Caco-2 (cell line): ENCODE results near the gene CASZ1. TPM values are rescaled to one million over a fixed set of nuclear protein-coding genes. Genes with fewer than 3 reads are reported as not detected.

ENCODE experiments used
- BruUV-seq: library from RNA; stranded (reverse); fragments of 400-500 nt; replicated peaks from 2 replicates; lab custom pipeline; 2021; lab: Mats Ljungman, UMichigan
- CTCF ChIA-PET: fragments of 300-600 bp; sonication (Branson Sonifier 250); formaldehyde crosslinking; loops from one replicate; lab custom pipeline; 2022; ENCODE audit warnings: antibody characterized with exemption; lab: Charles Lee
- POLR2A ChIA-PET: fragments of 300-600 bp; sonication (Branson Sonifier 250); formaldehyde crosslinking; loops from one replicate; lab custom pipeline; 2022; ENCODE audit warnings: antibody characterized with exemption; lab: Charles Lee
- DNase-seq, 2 experiments: peaks; one replicate each; pipeline versions ENCODE4 v3.0.0 to v3.0.0-alpha.2; 2020 to 2022
- H3K27me3 ChIP-seq: replicated peaks from 2 replicates; pipeline ENCODE4 v1.6.0; 2011; ENCODE audit warnings: low read length; ENCODE audit not compliant: control insufficient read depth, insufficient read depth
- H3K36me3 ChIP-seq: 2 replicates; pipeline ENCODE4 v1.5.1; 2011; ENCODE audit warnings: low read length; ENCODE audit not compliant: control insufficient read depth, insufficient read depth
- H3K4me1 ChIP-seq: fragments of 250-450 bp; sonication (Bioruptor Pico); 2 replicates; pipeline ENCODE4 v1.5.1; 2020; ENCODE audit warnings: mild to moderate bottlenecking
- H3K4me3 ChIP-seq: 2 replicates; pipeline ENCODE4 v1.5.1; 2011; ENCODE audit warnings: low read depth, mild to moderate bottlenecking, control low read depth, low read length
- H3K9me3 ChIP-seq: fragments of 250-450 bp; sonication (Bioruptor Pico); 2 replicates; pipeline ENCODE4 v1.5.1; 2020; ENCODE audit warnings: mild to moderate bottlenecking, moderate library complexity
- H3K27ac Mint-ChIP-seq: one replicate; pipeline ENCODE4 v1.8.0; 2022; ENCODE audit warnings: mixed read lengths; ENCODE audit not compliant: unreplicated experiment
- H3K27me3 Mint-ChIP-seq: one replicate; pipeline ENCODE4 v1.8.0; 2022; ENCODE audit warnings: mixed read lengths; ENCODE audit not compliant: insufficient read depth, unreplicated experiment
- H3K36me3 Mint-ChIP-seq: one replicate; pipeline ENCODE4 v1.8.0; 2022; ENCODE audit warnings: mild to moderate bottlenecking, mixed read lengths; ENCODE audit not compliant: insufficient read depth, unreplicated experiment
- H3K4me1 Mint-ChIP-seq: one replicate; pipeline ENCODE4 v1.8.0; 2022; ENCODE audit warnings: low read depth, mixed read lengths; ENCODE audit not compliant: unreplicated experiment
- H3K4me3 Mint-ChIP-seq: one replicate; pipeline ENCODE4 v1.8.0; 2022; ENCODE audit warnings: mild to moderate bottlenecking, moderate library complexity, mixed read lengths; ENCODE audit not compliant: unreplicated experiment
- H3K9me3 Mint-ChIP-seq: one replicate; pipeline ENCODE4 v1.8.0; 2022; ENCODE audit warnings: mixed read lengths; ENCODE audit not compliant: unreplicated experiment
- intact Hi-C: fragments of 100-400 bp; cut with micrococcal nuclease; formaldehyde crosslinking; loops from one replicate; pipeline ENCODE4 v1.10.0; 2022; ENCODE audit not compliant: unreplicated experiment
- total RNA-seq: library from RNA; stranded (reverse); gene quantifications from 2 replicates; pipeline ENCODE4 v1.2.3, GENCODE V29; 2022
- TF ChIP-seq, protein P1 (sequence below), 2 experiments: fragments of 200-600 bp in 1 of 2; IDR thresholded peaks; 1 replicate in 1 of 2; 2 replicates in 1 of 2; pipeline versions ENCODE4 v1.5.1 to v1.8.0; 2011 to 2022; ENCODE audit warnings: antibody characterized with exemption in 1 of 2, control low read depth in 1 of 2, inconsistent platforms in 1 of 2, low read depth in 1 of 2, low read length in 1 of 2, mild to moderate bottlenecking in 1 of 2, moderate library complexity in 1 of 2; ENCODE audit not compliant: insufficient read depth in 1 of 2, severe bottlenecking in 1 of 2, unreplicated experiment in 1 of 2

The CASZ1 gene
- total RNA-seq, 1 experiment from 2014 or later, result 10.9 TPM

DNA sequence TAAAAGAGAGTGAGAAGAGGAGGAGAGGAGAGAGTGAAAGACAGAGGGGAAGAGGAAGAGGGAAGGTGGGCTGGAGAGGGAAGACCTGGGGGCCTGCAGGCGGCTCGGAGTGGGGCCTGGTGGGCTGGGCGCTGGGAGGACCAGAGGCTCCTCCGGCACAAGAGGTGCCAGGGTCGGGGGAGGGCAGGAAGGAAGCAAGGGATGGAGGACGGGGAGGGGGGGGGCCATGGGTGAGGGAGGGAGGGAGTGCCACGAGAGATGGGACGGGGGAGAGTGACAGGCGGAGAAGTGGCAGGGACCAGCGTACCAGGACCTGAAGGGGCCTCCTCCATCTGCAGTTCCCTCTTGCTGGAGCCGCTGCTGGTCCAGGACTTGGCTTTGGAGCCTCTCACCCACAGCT lies 87.7 kb downstream of the CASZ1 start:
- peaks cover 8% of the 10 kb centered on the region for H3K36me3 Mint-ChIP-seq
- CTCF ChIA-PET, result no interaction called here

DNA sequence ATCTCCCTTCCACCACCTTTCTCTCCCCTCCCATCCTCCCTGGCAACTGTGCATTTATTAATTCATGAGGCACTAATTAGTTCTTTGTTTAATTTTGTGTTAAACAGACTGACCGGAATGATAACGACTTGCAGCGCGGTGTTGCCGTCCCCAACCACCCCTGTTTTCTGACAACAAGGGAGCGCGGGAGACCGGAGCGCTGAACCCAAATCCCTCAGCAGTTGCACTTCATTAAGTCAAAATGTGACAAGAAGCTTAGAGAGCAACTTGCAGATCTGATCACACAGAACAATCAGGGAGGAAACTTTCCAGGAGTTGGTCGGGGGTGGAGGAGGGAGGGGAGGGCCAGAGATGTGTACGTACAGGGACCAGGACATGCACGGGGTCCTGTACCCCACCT lies 89.2 kb downstream of the CASZ1 start:
- TF ChIP-seq, protein P1, sequence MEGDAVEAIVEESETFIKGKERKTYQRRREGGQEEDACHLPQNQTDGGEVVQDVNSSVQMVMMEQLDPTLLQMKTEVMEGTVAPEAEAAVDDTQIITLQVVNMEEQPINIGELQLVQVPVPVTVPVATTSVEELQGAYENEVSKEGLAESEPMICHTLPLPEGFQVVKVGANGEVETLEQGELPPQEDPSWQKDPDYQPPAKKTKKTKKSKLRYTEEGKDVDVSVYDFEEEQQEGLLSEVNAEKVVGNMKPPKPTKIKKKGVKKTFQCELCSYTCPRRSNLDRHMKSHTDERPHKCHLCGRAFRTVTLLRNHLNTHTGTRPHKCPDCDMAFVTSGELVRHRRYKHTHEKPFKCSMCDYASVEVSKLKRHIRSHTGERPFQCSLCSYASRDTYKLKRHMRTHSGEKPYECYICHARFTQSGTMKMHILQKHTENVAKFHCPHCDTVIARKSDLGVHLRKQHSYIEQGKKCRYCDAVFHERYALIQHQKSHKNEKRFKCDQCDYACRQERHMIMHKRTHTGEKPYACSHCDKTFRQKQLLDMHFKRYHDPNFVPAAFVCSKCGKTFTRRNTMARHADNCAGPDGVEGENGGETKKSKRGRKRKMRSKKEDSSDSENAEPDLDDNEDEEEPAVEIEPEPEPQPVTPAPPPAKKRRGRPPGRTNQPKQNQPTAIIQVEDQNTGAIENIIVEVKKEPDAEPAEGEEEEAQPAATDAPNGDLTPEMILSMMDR (IDR thresholded peaks at IDR 0.05; ENCODE audit: insufficient read depth in 1 of 2, low read depth in 1 of 2, low read length in 1 of 2, severe bottlenecking in 1 of 2, unreplicated experiment in 1 of 2), result no peak
- Histone ChIP-seq H3K36me3 (no peaks in the 10 kb centered on the region), H3K27me3 (no peaks in the 10 kb centered on the region), H3K4me3 (no peak overlapping the region), H3K4me1 (no peaks in the 10 kb centered on the region), H3K9me3 (no peaks in the 10 kb centered on the region)
- BruUV-seq, result no TSS peak
- DNase-seq, result no peak
- Mint-ChIP-seq H3K36me3 (peaks cover 8% of the 10 kb centered on the region), H3K27ac (no peak overlapping the region), H3K4me3 (no peak overlapping the region), H3K9me3 (no peaks in the 10 kb centered on the region), H3K27me3 (no peaks in the 10 kb centered on the region), H3K4me1 (no peaks in the 10 kb centered on the region)
- intact Hi-C loops, result no loop called here
- POLR2A ChIA-PET, result no interaction called here
- CTCF ChIA-PET, result no interaction called here

More for the DNA sequence above, 87.7 kb downstream of the CASZ1 start:
- Mint-ChIP-seq H3K27ac (no peak overlapping the region), H3K9me3 (no peaks in the 10 kb centered on the region), H3K27me3 (no peaks in the 10 kb centered on the region), H3K4me1 (no peaks in the 10 kb centered on the region), H3K4me3 (no peak overlapping the region)
- intact Hi-C loops, result no loop called here
- Histone ChIP-seq H3K9me3 (no peaks in the 10 kb centered on the region), H3K27me3 (no peaks in the 10 kb centered on the region), H3K36me3 (no peaks in the 10 kb centered on the region), H3K4me3 (no peak overlapping the region), H3K4me1 (no peaks in the 10 kb centered on the region)
- BruUV-seq, result no TSS peak
- TF ChIP-seq, protein P1 (IDR thresholded peaks at IDR 0.05; ENCODE audit: insufficient read depth in 1 of 2, low read depth in 1 of 2, low read length in 1 of 2, severe bottlenecking in 1 of 2, unreplicated experiment in 1 of 2), result no peak
- POLR2A ChIA-PET, result no interaction called here
- DNase-seq, result no peak

DNA sequence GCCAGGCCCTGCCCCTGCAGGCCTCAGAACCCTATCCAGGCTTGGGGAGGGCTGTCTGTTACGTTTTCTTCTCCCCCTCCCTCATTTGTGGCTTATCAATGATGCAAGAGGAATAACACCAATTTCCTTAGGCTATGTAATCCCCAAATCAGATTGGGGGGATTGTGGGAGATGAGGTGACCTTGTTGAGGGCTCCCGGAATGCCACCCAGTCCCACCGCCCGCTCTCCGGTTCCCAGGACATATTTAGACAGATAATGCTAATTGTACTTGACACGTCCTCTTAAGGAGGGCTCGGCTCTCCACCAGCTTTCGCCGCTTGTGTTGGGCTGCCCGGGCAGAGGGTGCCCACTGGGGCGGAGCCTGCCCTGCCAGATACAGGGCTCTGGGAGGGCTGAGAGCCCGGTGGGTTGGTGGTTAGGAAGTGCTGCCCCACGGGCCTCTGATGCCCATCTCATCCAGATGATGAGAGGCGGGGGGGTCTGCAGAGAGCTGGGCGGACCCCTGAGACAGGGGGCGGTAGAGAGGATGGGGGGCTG lies 90.0 kb downstream of the CASZ1 start:
- no peak overlapping the region for H3K4me3 Mint-ChIP-seq
- TF ChIP-seq, protein P1 (IDR thresholded peaks at IDR 0.05; ENCODE audit: insufficient read depth in 1 of 2, low read depth in 1 of 2, low read length in 1 of 2, severe bottlenecking in 1 of 2, unreplicated experiment in 1 of 2), result no peak
- H3K9me3 ChIP-seq, result no peaks in the 10 kb centered on the region
- intact Hi-C loops, result no loop called here
- H3K4me3 ChIP-seq, result no peak overlapping the region
- no peaks in the 10 kb centered on the region for H3K36me3 ChIP-seq
- no peaks in the 10 kb centered on the region for H3K4me1 Mint-ChIP-seq
- POLR2A ChIA-PET, result no interaction called here
- H3K36me3 Mint-ChIP-seq, result peaks cover 8% of the 10 kb centered on the region
- H3K27me3 ChIP-seq, result no peaks in the 10 kb centered on the region
- H3K4me1 ChIP-seq, result no peaks in the 10 kb centered on the region
- H3K9me3 Mint-ChIP-seq, result no peaks in the 10 kb centered on the region
- CTCF ChIA-PET, result no interaction called here
- no peak overlapping the region for H3K27ac Mint-ChIP-seq
- no peak for DNase-seq
- BruUV-seq, result no TSS peak
- H3K27me3 Mint-ChIP-seq, result no peaks in the 10 kb centered on the region
